CD4-positive, alpha-beta T cell treated with Interleukin-17A for 4 hours (primary cell): Measurements from ENCODE around the gene TRH.
A peak's percentile ranks its signal among the peaks of the same experiment; 100 is the strongest.
"Not testable (repeated sequence)": the region's sequence is repeated elsewhere in the genome, so short reads cannot be mapped to it uniquely, and the experiment has no call there.

Experiments
- DNase-seq: peaks from one replicate; pipeline ENCODE4 v3.0.0-alpha.2; 2020; ENCODE audit warnings: mixed read lengths

The TRH gene

DNA sequence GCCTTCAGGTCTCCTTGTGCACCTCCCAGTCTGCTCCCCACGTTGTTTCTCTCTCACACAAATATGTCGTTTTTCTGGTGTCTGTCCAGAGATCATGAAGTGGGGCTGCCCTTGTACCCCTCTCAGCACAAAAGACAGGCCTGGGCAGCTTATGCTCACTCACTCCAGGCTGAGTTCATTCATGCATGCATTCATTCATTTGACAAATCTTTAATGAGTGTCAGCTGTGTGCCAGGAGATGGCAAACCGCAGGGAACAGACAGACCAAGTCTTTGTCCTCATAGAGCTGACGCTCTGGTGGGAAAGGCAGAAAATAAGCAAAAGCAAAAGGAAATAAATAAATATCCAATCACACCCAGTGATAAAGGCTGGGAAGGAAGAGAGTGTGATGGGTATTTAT lies 7.6 kb upstream of the TRH start:
- no peak for DNase-seq

DNA sequence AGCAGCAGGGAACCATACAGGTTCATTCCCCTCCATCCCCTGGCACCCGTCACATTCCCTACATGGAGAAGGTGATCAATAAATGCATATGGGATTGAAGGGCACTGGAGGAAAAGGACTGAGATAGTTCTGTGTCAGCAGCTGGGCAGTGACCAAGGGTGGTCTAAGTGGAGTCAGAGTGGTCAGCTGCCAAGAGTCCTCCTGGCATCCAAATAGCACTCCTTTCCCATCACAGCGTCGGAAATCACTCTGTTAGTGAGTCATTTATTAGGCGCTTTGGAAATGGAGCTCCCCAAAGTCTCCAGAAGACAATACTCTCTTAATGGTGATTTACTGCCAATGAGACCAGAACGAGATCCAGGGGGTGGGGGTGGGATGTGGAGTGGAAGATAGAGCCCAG lies 6.8 kb upstream of the TRH start:
- DNase-seq: no peak

DNA sequence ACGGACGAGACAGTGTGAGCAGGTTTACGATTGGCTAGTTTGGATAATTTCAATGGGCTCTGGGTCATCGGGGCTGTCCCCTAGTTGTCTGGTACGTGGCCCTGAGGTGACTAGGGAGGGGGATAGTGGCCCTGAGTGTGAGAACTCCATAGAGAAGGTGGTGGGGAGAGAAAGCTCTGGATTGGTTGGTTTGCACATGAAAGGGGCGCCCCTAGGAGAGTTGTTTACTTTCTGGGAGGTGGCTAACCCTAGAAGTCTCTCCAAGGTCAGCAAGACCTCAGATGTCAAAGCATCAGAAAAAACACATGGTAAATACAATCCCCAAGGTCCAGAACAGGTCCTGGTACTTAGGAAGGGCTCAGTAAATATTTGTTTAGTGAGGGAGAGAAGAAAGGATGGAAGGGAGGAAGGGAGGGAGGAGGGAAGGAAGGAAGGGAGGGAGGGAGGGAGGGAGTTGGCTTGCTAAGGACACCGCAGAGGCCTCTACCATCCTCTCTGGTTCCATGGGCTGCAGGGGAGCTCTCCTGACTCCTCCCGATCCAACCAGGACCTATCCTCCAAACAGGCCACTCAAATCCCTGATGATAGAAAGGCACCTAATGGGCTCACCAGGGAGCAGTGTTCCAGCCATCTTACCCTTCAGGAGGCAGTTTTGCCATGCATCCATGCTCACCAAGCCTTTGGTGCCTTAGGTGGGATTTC lies 3.0 kb upstream of the TRH start:
- DNase-seq: no peak

DNA sequence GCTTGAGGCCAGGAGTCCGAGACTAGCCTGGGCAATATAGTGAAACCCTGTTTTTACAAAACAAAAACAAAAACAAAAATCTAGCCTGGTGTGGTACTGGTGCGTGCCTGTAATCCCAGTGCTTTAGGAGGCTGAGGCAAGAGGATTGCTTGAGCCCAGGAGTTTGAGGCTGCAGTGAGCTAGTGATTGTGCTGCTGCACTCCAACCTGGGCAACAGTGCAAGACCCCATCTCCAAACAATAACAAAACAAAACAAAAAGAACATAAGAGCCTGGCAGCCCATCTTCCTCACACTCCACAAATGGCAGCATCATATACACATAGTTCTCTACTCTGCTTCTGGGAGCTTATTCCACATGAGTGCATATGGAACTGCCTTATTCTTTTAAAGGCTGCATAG lies 2.2 kb upstream of the TRH start:
- no peak for DNase-seq

DNA sequence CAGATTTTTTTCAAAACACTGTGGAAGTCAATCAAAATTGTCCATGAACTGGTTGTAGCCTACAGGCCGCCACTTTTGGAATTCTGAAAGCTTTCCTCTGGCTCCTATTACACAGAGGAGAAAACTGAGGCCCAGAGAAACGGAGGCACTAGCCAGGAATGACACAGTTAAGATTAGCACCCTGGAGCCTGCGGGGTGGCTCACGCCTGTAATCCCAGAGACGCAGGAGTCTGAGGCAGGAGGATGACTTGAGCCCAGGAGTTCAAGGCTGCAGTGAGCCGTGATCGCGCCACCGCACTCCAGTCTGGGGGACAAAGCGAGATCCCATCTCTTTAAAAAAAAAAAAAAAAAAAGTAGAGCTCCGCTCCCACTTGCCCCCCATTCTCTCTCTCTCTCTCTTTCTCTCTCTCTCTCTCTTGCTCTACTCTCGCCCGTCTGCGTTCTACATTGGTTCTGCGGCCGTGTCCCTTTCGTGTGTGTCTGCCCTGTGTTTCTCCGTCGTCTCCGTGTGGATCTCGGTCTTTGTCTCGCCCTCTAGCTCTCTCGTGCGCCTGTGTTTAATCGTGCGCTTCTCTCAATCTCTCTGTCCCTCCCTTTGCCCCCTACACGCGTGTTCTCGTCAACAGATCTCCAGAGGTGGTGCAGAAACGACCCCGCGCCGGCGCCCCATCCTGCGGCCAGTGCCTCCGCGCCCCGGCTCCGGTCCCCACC lies 512 bp upstream of the TRH start:
- DNase-seq: no peak

DNA sequence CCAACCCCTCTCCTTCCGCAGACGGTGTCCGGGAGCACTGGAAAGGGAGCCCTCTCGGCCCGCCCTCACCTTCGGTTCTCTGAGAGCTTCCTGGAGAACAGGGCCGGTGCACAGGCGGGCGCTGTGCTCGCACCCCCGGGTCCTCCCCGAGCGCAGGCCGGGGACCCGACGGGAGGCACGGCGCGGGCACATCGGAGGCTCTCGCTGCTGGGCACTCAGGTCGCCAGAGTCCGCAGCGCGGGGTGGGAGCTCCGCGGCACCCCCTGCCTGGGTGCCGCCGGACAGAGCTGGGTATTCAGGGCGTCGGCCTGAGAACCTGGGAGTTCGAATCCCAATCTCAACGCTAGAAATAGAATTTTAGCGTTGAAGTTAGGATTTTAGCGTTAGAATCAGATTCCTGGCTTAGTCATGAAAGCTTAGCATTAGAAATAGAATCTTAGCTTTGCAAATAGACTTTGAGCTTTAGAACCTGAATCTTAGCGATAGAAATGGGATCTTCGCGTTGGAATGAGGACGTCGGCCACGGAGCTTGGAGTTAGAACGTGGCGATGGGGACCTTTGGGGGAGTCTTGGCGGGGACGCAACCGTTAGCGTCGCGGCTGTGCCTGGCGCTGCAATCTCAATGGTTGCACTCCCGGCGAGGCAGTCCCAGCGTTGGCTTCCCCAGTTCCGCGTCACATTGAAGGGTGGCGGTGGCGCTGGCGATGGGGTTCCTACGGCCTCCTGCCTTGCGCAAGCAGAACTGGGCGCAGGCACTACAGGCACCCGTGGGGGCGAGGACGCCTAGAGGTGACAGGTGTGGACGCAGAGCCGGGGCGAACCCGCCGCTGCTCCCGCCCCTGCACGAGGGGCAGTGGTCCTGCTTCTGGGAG lies 549 bp downstream of the TRH start:
- DNase-seq: peak; percentile 9

DNA sequence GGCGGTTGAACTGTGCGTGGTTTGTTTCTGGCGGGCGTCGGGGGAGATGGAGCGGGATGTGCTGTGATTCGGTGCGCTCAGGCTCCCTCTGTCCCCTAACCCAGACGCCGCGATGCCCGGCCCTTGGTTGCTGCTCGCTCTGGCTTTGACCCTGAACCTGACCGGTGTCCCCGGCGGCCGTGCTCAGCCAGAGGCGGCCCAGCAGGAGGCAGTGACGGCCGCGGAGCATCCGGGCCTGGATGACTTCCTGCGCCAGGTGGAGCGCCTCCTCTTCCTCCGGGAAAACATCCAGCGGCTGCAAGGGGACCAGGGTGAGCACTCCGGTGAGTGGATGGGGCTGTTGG lies 1.2 kb downstream of the TRH start:
- DNase-seq: no peak

DNA sequence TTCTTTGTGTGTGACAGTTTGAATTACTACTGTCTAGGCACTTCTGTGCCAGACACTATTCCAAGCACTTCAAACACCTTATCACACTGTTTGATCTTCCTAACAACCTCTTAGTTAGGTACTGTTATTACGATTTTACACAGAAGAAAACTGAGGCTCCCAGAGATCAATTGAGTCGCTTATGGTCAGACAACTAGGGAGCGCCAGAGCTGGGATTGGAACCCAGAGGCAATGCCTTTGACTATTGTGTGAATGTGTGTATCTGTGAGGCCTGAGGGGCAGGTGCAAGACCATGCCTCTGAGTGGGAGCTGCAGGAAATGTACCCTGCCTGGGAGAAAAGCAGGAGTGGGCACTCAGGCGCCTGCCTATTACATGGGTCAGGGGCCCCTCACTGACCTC lies 1.8 kb downstream of the TRH start:
- DNase-seq: no peak

DNA sequence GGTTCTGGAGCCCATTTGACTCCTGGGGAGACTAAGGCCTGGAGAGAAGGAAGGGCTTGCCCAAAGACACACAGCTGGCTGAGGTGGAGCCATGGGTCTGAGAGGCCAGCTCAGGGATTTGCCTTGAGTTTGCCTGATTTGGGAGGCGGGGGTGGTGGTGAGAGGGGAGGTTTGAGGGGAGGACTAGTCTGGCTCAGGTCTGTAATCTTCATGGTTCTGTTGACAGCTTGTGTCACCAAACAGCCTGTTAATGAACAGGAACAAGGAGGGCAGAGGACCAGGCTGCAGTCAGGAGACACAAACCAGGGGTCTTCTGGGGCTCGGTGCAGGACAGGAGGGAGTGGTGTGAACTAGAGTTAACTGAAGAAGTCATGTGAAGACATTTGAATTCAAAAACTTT lies 3.6 kb downstream of the TRH start:
- no peak for DNase-seq

DNA sequence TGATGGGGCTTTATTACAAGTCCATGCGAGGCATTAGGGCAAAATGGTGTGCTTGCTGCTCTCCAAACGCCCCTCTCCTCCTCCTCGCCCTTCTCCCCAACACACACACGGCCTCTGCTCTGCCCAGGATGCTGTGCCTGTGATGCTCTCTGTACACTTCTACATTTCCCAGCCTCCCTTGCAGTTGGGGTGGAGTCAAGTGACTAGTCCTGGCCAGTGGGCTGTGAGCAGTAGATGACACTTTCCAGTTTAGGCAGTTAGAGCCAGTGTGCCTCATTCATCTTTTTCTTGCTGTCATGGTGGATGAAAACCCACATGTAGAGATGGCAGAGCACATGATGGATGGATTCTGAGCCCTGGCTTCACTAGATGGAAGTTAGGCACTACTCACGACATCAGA lies 5.4 kb downstream of the TRH start:
- no peak for DNase-seq

DNA sequence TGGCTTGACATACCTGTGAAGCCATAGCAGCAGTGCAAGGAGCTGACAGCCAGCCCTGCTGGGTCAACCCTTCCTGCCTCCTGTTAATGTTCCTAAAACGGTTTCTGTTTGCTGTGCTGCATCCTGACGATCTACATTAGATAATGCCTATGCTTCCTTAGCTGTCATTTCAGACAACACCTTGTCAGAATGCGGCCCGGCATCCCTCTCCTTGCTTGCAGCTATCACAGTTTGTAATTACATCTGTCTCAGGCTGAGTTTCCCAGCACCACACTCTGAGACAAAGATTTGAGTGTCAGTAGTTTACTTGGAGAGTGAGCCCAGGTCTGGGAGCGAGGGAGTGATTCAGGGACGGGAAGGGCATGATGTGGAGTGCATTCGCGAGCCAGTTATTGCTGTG lies 9.0 kb downstream of the TRH start:
- no peak for DNase-seq

DNA sequence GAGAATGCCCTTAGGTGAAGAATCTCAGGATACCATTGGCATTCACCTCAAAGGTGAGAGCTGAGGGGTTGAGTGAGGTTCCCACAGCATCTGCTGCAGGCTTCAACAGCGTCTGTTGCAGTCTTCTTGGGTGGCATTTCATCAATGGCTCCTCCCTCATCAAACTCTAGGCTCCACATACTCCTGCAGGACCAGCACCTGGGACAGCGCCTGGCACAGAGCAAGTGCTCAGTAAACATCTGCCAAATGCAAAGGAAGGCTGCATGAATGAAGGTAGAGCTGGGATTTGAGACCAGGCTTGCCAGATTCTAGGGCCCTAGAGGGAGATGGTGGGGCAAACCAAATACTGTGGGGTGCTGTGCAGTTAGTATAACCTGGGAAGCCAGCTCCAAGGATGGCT lies 9.6 kb downstream of the TRH start:
- DNase-seq: no peak

DNA sequence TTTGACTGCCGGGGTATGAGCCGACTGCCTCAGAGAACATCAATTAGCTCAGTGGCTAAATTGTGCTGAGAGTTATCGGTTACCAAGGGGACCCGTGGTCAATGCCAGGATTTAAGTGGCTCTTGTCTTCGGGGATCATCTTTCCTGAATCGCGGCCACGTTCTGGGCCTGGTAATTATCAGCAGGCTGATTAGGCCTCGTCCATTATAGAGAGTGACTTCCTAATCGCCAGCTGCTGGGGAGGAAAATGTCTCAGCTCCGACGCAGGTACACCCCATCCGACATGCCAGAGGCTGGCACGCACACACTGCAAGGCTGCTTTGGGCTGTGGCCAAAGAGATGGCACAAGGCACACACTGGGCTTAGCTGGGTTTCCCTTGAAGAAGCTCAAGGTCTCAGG lies 10.6 kb downstream of the TRH start:
- no peak for DNase-seq

DNA sequence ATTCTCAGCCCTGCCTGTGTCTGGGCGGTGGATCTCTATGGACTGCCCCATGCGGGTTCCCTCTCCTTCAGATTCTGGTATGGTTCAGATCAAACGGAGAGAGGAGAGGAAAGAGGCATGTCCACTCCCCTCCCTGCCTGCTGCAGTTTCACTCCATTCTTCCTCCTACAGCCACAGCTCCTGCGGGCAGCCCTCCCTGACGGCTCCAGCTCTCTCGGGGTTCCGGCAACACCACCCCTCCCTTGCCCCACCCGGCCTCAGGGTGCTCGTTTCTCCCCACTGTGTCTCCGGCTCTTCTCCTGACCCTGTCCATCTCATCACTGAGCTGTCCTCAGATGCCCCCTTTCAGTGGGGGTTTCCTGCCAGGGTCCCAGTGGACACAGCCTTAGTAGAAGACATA lies 13.9 kb downstream of the TRH start:
- DNase-seq: no peak

DNA sequence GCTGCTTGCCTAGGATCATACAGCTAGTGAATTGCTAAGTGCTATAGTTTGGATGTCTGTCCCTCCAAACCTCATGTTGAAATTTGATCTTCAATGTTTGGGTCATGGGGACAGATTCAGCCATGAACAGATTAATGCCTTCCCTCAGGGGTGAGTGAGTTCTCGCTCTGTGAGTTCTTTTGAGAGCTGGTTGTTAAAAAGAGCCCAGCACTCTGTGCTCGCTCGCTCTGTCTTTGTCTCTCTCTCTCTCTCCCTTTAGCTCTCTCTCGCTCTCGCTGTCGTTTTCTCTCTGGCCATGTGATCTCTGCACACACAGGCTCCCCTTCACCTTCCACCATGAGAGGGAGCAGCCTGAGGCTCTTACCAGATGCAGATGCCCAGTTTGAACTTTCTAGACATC lies 14.9 kb downstream of the TRH start:
- DNase-seq: no peak

DNA sequence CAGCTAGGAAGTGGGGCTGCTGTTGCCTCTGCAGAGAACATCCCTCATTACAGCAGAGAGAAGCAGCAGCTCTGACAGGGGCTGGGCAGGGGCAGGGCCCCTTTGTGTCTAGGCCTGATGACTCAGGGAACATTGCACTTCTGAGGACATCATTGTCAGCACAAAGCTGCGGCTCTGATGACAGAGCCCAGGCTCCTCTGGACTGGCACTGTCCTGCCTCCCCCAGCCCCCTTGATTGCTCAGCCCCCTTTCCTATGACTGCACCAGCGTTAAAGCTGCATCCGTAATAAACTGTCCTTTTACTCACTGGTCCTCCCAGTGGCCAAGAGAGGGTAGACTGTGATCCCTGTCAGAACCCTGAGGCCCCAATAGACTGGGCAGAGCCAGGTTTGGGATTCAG lies 18.3 kb downstream of the TRH start:
- DNase-seq: no peak

DNA sequence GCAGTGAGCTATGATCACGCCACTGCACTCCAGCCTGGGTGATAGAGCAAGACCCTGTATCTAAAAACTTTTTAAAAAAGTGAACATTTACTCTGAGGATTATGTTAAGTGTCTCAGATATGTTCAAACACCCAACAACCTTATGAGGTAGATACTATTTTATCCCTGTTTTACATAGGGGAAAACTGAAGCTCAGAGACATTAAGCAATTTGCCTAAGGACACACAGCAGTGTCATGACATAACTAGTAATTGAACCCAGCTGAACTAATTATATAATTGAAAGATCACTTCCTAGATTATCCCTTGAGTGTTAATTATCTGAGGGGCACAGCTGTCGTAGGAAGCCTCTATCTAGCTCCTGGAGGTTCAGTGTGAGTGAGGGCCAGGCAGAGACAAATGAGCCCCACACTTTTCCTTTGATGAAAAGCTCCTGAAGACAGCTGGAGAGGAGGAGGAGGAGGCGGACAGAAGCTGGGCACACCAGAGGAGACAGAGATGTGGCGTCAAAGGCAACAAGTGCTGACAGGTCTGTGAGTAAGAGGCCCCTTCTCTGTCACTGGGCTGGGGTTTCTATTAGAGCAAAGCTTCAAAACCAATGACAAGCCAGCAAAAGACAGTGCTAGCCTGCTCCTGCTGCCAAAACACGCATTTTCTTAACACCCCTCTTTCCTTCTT lies 20.5 kb downstream of the TRH start:
- DNase-seq: no peak

DNA sequence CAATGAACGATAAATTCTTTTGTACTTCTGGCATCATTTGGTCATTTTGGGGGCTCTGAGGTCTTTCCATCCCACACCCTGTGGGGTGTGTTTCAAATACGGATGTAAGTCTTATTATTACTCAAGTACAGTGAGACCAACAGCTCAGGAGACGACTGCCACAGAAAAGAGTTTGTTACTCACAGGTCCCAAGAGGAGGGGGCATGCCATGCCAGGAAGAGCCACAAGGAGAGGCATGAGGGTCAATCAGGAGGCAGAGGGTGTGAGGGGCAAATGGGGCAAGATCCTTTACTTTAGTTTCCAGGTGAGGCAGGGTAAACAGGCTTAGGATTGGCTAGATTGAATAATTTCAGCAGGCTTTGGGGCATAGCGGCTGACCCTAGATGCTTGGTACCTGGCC lies 21.6 kb downstream of the TRH start:
- no peak for DNase-seq

DNA sequence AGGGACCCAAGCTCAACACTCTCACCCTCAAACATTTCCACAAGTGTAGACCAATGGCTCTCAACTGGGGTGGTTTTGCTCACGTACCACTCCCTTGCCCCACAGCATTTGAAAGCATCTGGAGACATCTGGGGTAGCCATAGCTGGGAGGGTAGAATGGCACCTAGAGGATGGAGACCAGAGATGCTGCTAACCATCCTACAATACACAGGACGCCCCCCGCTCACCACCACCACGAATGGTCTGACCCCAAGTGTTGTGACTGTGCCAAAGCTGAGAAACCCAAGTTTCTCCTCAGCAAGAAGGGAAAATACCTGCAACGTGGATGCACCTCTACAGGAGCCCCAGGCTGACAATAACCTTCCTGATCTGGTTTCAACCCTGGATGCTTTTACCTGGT lies 24.7 kb downstream of the TRH start:
- not testable (repeated sequence) for DNase-seq

DNA sequence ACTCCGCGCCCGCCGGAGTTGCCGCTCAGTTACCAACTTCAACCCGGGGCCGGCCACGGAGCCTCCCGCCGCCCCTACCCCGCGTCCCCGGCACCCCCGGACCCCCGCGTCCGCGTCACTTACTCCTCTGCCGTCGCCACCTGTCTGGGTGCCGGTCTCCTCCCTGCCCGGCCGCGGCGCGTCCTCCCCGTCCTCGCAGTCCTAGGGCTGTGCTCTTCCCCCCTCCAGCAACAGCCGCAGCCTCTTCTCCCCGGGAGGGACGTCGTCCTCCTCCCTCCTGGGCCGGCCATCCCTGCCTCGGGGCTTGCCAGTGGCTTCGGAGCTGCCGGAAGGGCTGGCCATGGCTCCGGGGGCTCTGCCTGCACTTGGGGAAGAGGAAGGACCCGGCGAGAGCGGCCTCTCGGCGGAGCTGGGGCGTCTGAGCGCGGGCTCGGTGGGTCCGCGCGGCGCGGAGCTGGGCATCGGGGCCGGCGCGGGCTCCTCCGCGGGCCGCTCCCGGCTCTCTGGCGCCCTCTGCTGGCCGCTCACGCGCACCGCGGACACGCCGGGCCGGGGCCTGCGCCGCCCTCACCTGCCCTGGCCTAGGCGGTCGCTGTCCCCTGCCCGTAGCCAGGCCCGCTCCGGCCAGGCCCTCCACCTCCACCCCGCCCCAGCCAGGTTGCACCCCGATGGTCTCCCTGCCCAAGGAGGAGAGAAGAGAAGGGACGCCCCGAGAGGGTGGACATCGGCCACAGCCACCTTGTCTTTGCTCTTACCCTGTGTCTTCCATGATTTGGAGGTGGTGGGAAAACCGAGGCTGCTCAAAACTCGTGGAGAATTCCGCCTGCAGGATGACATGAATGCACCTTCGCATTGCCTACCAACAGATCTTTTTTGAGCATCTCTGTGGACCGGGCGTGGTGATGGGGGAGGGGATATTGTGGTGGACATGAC lies 28.4 kb downstream of the TRH start:
- peak; percentile 73 for DNase-seq

DNA sequence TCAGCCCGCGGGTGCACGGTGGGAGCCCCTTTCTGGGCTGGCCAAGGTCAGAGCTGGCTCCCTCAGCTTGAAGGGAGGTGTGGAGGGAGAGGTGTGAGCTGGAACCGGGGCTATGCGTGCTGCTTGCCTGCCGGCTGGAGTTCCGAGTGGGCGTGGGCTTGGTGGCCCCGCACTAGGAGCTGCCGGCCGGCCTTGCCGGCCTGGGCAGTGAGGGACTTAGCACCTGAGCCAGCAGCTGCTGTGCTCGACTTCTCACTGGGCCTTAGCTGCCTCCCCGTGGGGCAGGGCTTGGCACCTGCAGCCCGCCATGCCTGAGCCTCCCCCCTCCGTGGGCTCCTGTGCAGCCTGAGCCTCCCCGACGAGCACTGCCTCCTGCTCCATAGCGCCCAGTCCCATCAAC lies 36.0 kb downstream of the TRH start:
- DNase-seq: no peak

DNA sequence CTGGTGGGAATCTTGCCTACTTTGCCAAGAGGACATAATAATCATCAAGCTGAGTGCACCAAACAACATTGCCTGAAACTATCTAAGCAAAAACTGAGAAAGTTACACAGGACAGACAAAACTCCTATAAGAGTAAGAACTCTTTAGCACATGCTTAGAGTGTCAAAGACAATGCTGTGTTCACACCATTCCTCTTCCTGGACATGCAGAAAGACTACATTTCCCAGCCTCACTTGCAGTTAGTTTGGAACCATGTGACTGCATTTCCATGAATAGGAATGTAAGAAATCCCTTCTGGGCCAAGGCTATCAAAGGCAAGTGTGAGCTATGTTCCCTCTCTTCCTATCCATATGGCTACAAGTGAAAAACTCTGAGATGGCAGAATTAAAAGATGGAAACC lies 37.6 kb downstream of the TRH start:
- not testable (repeated sequence) for DNase-seq
